ENCODE measurements around the gene PIGW.
"Not testable (repeated sequence)": the region's sequence is repeated elsewhere in the genome, so short reads cannot be mapped to it uniquely, and the experiment has no call there.

Gene PIGW

GRCh38 chr17:36534840-36535668, at the start of gene PIGW, which contains the start of gene MYO19:
Gene PIGW, plus strand, starts transcription at chr17:36534987. Its CDS starts 2,115 bp downstream, at chr17:36537102.
Gene MYO19, minus strand, starts transcription at chr17:36534868. Its CDS starts 2,330 bp downstream, at chr17:36532538.
- peak; percentile 85 for DNase-seq (ENCODE audit: low spot score)

GRCh38 chr17:36485027-36485426, 49.8 kb upstream of the PIGW start:
- DNase-seq (ENCODE audit: low spot score): no peak

- no peak for DNase-seq (ENCODE audit: low spot score)
Observed at GRCh38 chr17:36485805-36486203, 49.0 kb upstream of the PIGW start.

- peak; percentile 92 for DNase-seq (ENCODE audit: low spot score)
Observed at GRCh38 chr17:36486204-36487194, 48.3 kb upstream of the PIGW start, which contains the start of gene ZNHIT3. Gene ZNHIT3, plus strand, starts transcription at chr17:36486681. Its CDS starts 19 bp downstream, at chr17:36486700.

- no peak for DNase-seq (ENCODE audit: low spot score)
Observed at GRCh38 chr17:36493956-36494355, 40.8 kb upstream of the PIGW start.

- DNase-seq (ENCODE audit: low spot score): no peak
Observed at GRCh38 chr17:36494674-36495073, 40.1 kb upstream of the PIGW start.

- DNase-seq (ENCODE audit: low spot score): no peak
Observed at GRCh38 chr17:36495076-36495578, 39.7 kb upstream of the PIGW start.

- DNase-seq (ENCODE audit: low spot score): no peak
Observed at GRCh38 chr17:36496018-36496789, 38.6 kb upstream of the PIGW start.

GRCh38 chr17:36498155-36498554, 36.6 kb upstream of the PIGW start:
- no peak for DNase-seq (ENCODE audit: low spot score)

GRCh38 chr17:36498560-36499300, 36.1 kb upstream of the PIGW start:
- no peak for DNase-seq (ENCODE audit: low spot score)

- no peak for DNase-seq (ENCODE audit: low spot score)
Observed at GRCh38 chr17:36500745-36501225, 34.0 kb upstream of the PIGW start.

- no peak for DNase-seq (ENCODE audit: low spot score)
Observed at GRCh38 chr17:36501351-36501750, 33.4 kb upstream of the PIGW start.

GRCh38 chr17:36501963-36502362, 32.8 kb upstream of the PIGW start:
- DNase-seq (ENCODE audit: low spot score): no peak

- DNase-seq (ENCODE audit: low spot score): no peak
Observed at GRCh38 chr17:36503456-36504155, 31.2 kb upstream of the PIGW start.

- no peak for DNase-seq (ENCODE audit: low spot score)
Observed at GRCh38 chr17:36504156-36504545, 30.6 kb upstream of the PIGW start.

- DNase-seq (ENCODE audit: low spot score): no peak
Observed at GRCh38 chr17:36505171-36505570, 29.6 kb upstream of the PIGW start.

GRCh38 chr17:36506249-36506826, 28.4 kb upstream of the PIGW start:
- no peak for DNase-seq (ENCODE audit: low spot score)

- no peak for DNase-seq (ENCODE audit: low spot score)
Observed at GRCh38 chr17:36506831-36507230, 28.0 kb upstream of the PIGW start.

GRCh38 chr17:36507266-36507665, 27.5 kb upstream of the PIGW start:
- no peak for DNase-seq (ENCODE audit: low spot score)

GRCh38 chr17:36508439-36508838, 26.3 kb upstream of the PIGW start:
- DNase-seq (ENCODE audit: low spot score): not testable (repeated sequence)

Data from hematopoietic multipotent progenitor cell treated with erythropoietin and hydrocortisone succinate and interleukin-3 and kit ligand, for 15 days (in vitro differentiated cells).